NCI-H128 (cell line): ENCODE results near the gene RALGPS2.

ENCODE experiments used
- DNase-seq: peaks from one replicate; lab custom pipeline; 2025; ENCODE audit not compliant: unreplicated experiment; lab: John Stamatoyannopoulos, UW

Gene RALGPS2

GRCh38 chr1:178857126-178857525 lies 132.1 kb downstream of the RALGPS2 start:
- DNase-seq = no peak

GRCh38 chr1:178862416-178862815 lies 137.4 kb downstream of the RALGPS2 start:
- DNase-seq = no peak

GRCh38 chr1:178862864-178863263 lies 137.8 kb downstream of the RALGPS2 start:
- DNase-seq = no peak

GRCh38 chr1:178864326-178864725 lies 139.3 kb downstream of the RALGPS2 start:
- no peak for DNase-seq

GRCh38 chr1:178867670-178868069 lies 142.6 kb downstream of the RALGPS2 start:
- DNase-seq = no peak

GRCh38 chr1:178868706-178869105 lies 143.7 kb downstream of the RALGPS2 start:
- DNase-seq = no peak

- no peak for DNase-seq
These were observed 144.2 kb downstream of the RALGPS2 start for GRCh38 chr1:178869119-178869697.

GRCh38 chr1:178870221-178870620 lies 145.2 kb downstream of the RALGPS2 start:
- no peak for DNase-seq

GRCh38 chr1:178870944-178871343 lies 145.9 kb downstream of the RALGPS2 start, which contains the start of gene ANGPTL1:
Gene ANGPTL1 (minus strand): TSS chr1:178871077. CDS start chr1:178865776, 5,301 bp downstream.
- no peak for DNase-seq

GRCh38 chr1:178871551-178872320 lies 146.7 kb downstream of the RALGPS2 start:
- DNase-seq = no peak

GRCh38 chr1:178874966-178875365 lies 149.9 kb downstream of the RALGPS2 start:
- no peak for DNase-seq

GRCh38 chr1:178875936-178876335 lies 150.9 kb downstream of the RALGPS2 start:
- no peak for DNase-seq

GRCh38 chr1:178877896-178878295 lies 152.9 kb downstream of the RALGPS2 start:
- no peak for DNase-seq

- no peak for DNase-seq
These were observed 156.9 kb downstream of the RALGPS2 start for GRCh38 chr1:178881950-178882349.

GRCh38 chr1:178885869-178886268 lies 160.8 kb downstream of the RALGPS2 start:
- no peak for DNase-seq

GRCh38 chr1:178886551-178886950 lies 161.5 kb downstream of the RALGPS2 start:
- no peak for DNase-seq

GRCh38 chr1:178895928-178896327 lies 170.9 kb downstream of the RALGPS2 start:
- no peak for DNase-seq

- no peak for DNase-seq
These were observed 173.4 kb downstream of the RALGPS2 start for GRCh38 chr1:178898401-178898800.

- no peak for DNase-seq
These were observed 174.4 kb downstream of the RALGPS2 start for GRCh38 chr1:178899402-178899801.

GRCh38 chr1:178901482-178902125 lies 176.6 kb downstream of the RALGPS2 start:
- DNase-seq = no peak

- no peak for DNase-seq
These were observed 183.3 kb downstream of the RALGPS2 start for GRCh38 chr1:178908358-178908757.

GRCh38 chr1:178910023-178910422 lies 185.0 kb downstream of the RALGPS2 start:
- DNase-seq = no peak
